GM18951 (cell line): ENCODE measurements around the gene ASCC1.
"Not testable (repeated sequence)": the region's sequence is repeated elsewhere in the genome, so short reads cannot be mapped to it uniquely, and the experiment has no call there.

Experiments
- POLR2A ChIP-seq: IDR thresholded peaks from 4 replicates; pipeline ENCODE4 v1.6.1; 2011; ENCODE audit warnings: mild to moderate bottlenecking; ENCODE audit not compliant: insufficient read length, insufficient read depth; ENCODE audit errors: extremely low read depth
- in situ Hi-C: fragments of 300-500 bp; cut with MboI; formaldehyde crosslinking; loops from one replicate; pipeline ENCODE4 v1.12.0; 2022; ENCODE audit warnings: low sequenced_read_pairs, mixed read lengths, inconsistent platforms; ENCODE audit not compliant: unreplicated experiment

ASCC1 gene

DNA sequence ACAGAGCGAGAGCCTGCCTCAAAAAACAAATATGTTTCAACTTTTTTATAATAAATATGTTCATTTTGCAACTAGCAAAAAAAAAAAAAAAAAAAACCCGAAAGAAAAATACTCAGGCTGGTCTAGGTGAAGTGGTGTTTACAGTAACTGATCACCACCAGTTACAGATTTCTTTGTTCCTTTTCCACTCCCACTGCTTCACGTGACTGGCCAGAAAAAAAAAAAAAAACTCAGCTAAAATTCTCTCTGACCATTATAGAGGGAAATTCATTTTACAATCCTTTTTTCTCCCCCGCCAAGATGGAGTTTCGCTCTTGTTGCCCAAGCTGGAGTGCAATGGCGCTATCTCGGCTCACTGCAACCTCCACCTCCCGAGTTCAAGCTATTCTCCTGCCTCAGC lies 4.6 kb upstream of the ASCC1 start:
- TF ChIP-seq POLR2A, result no peak
- in situ Hi-C loops, result no loop called here

DNA sequence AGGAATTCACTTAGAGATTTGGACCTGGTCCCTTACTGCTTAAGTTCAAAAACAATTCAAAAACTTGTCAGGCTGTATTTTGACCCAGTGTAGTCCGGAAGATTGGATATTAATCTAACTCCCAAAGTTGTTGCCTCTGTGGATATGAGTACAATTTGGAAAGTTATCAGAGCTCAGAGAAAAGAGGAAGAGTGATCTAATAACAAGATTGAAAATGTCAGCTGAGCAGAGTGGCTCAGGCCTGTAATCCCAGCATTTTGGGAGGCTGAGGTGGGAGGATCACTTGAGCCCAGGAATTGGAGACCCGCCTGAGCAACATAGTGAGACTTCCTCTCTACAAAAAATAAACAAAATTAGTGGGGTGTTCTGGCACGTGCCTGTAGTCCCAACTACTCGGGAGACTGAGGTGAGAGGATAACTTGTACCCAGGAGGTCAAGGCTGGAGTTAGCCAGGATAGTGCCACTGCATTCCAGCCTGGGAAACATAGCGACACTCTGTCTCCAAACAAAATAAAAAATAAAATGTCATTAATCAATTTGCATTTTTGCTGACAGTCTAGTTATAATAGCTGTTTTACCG lies 3.2 kb upstream of the ASCC1 start:
- TF ChIP-seq POLR2A, result no peak
- in situ Hi-C loops, result loop anchor here (10.0 kb wide), 1 partner anchor 115 kb away; no protein-coding TSS in a partner anchor

DNA sequence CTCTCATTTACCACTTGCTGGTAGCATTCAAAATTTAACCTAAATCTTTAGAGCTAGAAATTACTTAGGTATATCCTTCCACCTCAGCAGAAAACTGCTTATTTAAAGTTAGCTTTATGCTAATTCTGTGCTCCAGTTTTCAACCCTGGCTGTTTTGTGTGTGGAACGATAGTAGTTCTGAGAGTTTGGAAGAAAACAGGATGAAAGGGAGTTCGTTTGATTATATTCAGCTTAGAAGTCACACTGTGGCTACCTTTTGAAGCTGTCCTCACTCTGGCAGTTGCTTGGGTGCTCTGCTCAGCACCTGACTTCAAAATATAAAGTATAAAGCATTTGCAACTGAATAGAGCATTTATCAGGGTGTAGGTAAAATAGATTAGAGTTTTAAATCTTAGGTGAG lies 2.6 kb upstream of the ASCC1 start:
- in situ Hi-C loops, result loop anchor here (10.0 kb wide), 1 partner anchor 116 kb away; no protein-coding TSS in a partner anchor
- TF ChIP-seq POLR2A, result no peak

DNA sequence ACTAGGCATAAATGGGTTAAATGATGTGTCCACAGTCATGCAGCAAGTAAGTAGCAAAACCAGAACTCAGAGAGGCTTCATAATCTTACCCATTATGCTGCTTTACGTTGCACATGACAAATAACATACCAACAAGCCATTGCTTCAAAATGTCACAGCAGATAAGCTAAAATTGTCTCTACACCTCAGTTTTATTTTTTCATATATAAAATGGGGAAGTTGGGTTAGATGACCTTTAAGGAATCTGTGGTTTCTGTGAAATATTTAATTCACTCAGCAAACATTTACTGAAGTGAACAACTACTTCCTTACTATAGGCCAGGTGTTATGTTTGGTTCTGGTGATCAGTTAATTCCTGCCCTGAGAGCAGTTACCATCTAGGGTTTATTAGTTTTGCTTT lies 2.2 kb upstream of the ASCC1 start:
- TF ChIP-seq POLR2A, result no peak
- in situ Hi-C loops, result loop anchor here (10.0 kb wide), 1 partner anchor 116 kb away; no protein-coding TSS in a partner anchor

DNA sequence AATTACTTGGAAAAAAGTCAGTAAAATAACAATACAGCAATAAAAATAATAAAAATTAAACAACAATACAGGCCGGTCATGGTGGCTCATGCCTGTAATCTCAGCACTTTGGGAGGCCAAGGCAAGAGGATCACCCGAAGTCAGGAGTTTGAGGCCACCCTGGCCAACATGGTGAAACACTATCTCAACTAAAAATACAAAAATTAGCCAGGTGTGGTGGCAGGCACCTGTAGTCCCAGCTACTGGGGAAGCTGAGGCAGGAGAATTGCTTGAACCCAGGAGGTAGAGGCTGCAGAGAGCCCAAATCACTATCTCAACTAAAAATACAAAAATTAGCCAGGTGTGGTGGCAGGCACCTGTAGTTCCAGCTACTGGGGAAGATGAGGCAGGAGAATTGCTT lies 4.2 kb downstream of the ASCC1 start:
- in situ Hi-C loops, result loop anchor here (10.0 kb wide), 1 partner anchor 123 kb away; no protein-coding TSS in a partner anchor

DNA sequence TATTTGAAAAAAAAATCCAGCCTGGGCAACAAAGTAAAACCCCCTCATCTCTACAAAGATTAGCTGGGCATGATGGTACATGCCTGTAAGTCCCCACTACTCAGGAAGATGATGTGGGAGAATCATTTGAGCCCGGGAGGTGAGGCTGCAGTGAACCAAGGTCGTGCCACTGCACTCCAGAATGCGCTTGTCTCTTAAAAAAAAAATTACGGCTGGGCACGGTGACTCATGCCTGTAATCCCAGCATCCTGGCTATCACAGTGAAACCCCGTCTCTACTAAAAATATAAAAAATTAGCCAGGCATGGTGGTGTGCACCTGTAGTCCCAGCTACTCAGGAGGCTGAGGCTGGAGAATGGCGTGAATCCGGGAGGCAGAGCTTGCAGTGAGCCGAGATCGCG lies 4.7 kb downstream of the ASCC1 start:
- in situ Hi-C loops, result loop anchor here (10.0 kb wide), 1 partner anchor 123 kb away; no protein-coding TSS in a partner anchor

DNA sequence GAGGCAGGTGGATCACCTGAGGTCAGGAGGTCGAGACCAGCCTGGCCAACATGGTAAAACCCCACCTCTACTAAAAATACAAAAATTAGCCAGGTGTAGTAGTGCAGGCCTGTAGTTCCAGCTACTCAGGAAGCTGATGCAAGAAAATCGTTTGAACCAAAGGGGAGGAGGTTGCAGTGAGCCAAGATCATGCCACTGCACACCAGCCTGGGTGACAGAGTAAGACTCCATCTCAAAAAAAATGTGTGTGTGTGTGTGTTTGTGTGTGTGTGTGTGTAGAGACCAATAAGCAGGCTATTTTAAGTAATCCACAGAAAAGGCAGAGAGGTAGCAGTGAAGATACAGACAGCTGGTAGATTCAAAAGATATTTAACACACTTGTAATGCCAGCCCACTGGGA lies 7.5 kb downstream of the ASCC1 start:
- in situ Hi-C loops, result not testable (repeated sequence)

DNA sequence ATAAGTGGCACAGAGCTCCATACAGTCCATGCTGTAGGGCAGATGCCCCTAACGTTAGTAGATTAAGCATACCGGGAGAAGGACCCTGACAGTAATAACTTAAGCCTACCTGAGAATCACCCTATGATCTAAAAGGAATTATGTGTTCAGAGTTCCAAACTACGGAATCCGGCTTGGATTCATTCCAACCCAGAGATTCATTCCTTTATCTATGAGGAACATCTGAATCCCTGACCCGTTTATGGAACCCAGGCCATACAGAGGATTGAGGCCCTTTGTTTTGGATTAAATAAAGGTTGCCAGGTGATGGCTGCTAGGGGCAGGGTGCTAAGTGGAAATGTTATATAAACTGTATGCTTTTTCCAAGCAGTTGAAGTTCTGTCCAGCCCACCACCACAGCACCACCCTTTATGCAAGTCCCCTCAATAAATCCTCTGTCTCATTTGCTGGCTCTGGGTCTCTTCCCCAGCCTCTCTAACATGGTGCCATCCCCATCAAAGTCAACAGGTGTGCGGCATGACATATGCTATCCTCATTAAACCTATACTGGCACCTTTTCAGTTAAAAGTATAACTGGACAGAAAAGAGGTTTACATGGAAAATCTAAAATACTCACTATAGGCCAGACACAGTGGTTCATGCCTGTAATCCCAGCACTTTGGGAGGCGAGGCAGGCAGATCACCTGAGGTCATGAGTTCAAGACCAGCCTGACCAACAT lies 9.4 kb downstream of the ASCC1 start:
- TF ChIP-seq POLR2A, result no peak
- in situ Hi-C loops, result no loop called here

DNA sequence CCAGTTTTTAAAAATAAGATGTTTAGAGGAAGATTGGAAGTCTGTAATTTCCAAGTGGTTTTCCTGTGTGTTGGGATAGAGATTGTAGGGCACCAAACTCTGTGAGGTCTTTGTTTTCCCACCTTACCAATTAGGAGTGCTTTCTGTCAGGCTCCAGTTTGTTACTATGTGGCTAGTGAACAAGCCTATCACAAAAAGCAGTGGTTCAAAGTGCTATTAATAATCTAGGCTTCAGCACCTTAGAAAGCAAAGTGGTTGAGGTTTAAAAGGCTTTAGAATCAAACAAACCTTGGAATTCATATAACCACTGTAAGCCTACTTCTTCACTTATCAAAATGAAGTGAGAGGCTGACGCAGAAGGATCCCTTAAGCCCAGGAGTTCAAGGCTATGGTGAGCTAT lies 11.4 kb downstream of the ASCC1 start:
- in situ Hi-C loops, result no loop called here
- no peak for TF ChIP-seq POLR2A

DNA sequence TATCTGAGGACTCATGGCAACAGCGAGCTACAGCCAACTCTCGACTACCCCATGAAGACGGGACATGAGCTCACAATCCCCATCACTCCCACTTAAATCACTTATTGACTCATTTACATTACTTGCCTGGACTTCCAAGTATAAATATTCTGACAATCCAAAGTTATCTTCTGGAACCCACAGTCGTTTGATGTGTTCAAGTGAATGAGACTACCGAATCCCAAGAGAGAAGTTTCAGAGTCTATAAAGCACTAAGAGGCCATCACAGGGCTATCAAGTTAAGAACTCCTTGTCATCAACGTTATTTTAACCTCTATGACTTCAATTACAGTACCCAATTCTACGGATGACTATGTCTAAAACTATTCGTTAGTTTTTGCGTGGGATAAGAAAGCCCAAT lies 11.8 kb downstream of the ASCC1 start:
- in situ Hi-C loops, result no loop called here
- no peak for TF ChIP-seq POLR2A

DNA sequence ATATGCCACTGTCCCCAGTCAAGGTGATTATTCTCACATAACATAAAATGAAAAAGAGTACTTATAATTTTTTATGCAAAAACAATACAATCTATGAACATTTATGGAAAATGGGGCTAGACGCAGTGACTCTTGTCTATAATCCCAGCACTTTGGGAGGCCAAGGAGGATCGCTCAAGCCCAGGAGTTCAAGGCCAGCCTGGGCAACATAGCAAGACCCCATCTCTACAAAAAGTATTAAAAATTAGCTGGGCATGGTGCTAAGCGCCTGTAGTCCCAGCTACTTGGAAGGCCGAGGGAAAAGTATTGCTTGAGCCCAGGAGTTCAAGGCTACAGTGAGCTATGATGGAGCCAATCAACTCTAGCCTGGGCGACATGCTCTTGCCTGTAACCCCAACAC lies 14.8 kb downstream of the ASCC1 start:
- in situ Hi-C loops, result no loop called here
- no peak for TF ChIP-seq POLR2A

DNA sequence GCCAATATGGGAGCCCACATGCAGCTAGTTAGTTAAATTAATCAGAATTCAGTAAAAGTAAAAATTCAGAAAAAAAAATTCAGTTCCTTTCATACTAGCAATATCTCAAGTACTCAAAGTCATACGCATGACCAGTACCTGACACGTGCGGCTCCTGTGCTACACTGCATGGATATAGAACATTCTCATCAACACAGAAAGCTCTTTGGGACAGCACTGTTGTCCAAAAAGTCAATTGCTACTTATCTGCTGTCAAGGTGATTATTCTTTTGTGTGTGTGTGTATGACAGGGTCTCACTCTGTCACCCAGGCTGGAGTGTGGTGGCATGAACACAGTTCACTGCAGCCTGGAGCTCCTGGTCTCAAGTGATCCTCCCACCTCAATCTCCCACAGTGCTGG lies 15.2 kb downstream of the ASCC1 start:
- in situ Hi-C loops, result no loop called here
- TF ChIP-seq POLR2A, result no peak

DNA sequence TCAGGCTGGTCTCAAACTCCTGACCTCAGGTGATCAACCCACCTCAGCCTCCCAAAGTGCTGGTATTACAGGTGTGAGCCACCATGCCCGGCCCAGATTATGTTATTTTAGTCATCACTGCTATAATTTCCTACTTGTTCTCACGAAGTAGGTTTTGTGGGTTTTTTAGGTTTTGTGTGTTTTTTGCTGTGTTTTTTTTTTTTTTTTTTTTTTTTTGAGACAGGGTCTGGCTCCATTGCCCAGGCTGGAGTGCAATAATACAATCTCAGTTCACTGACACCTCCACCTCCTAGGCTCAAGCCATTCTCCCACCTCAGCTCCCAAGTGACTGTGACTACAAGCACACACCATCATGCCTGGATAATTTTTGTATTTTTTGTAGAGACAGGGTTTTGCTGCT lies 21.1 kb downstream of the ASCC1 start:
- TF ChIP-seq POLR2A, result no peak
- in situ Hi-C loops, result no loop called here

DNA sequence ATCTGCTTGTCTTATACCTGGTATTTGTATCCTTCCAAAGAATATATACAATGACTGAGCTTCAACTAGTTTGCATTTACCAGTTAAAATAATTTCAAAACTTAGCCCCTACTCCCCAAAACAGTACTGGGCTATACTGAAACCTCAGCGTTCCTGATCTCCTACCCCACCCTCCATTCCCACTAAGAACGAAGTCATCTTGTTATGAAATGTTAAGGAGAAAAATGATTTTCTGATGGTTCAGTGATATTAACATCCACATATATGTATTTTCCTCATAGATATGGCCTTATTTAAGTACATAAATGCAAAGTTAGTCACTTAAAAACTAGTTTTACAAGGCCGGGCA lies 29.1 kb downstream of the ASCC1 start:
- in situ Hi-C loops, result no loop called here
- no peak for TF ChIP-seq POLR2A

DNA sequence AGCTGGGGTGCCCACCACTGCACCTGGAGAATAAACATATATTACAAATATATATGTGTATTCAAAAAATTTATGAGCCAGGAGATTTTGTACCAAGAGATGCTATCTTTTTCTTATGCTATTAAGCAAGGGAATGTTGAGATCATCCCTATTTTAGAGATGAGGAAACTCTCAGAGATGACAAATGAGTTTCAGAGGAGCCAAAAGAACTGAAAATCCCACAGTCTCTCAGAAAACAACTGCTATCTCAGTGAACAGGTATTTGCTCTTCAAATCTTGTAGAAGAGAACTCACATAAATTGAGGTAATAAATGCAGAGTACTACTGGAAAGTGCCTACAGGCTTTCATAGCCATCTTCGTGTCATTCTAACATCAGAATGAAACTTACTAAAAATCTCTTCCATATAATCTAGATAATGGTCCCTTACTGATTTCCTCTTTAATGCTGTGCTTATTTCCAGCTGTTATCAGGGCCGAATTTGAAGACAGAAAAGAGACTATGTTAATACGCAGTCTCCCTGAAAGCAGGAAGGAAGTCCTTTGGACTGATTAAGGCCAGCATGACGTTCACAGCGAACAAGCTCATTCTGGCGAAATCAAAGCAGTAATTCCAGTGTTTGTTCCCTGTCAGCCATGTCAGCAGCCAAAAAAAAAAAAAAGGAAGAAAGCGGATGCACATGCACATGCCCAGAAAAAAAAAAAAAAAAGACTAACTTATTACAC lies 29.7 kb downstream of the ASCC1 start:
- no peak for TF ChIP-seq POLR2A

More for the DNA sequence above, 29.7 kb downstream of the ASCC1 start:
- in situ Hi-C loops, result no loop called here
